HepG2 (cell line): Measurements from ENCODE around the gene DAZAP1. TPM values are rescaled to one million over a fixed set of nuclear protein-coding genes. Genes with fewer than 3 reads are reported as not detected.

Source experiments
- AFF4 ChIP-seq: sonication (generic); formaldehyde crosslinking; IDR thresholded peaks from 2 replicates; pipeline ENCODE4 v1.4.0; 2020; ENCODE audit warnings: missing genetic modification reagents
- BRF2 ChIP-seq: sonication (generic); formaldehyde crosslinking; IDR thresholded peaks from 2 replicates; pipeline ENCODE4 v1.8.1; 2022; ENCODE audit warnings: mild to moderate bottlenecking, missing genetic modification reagents
- GABPB1 ChIP-seq: IDR thresholded peaks from 2 replicates; pipeline ENCODE4 v1.6.1; 2016; ENCODE audit warnings: mild to moderate bottlenecking, missing genetic modification reagents, moderate library complexity, missing compliant biosample characterization
- HINFP ChIP-seq: sonication (generic); formaldehyde crosslinking; IDR thresholded peaks from 2 replicates; pipeline ENCODE4 v1.4.0; 2020; ENCODE audit warnings: low read depth, mild to moderate bottlenecking, missing genetic modification reagents
- PAX8 ChIP-seq: sonication (generic); formaldehyde crosslinking; IDR thresholded peaks from 2 replicates; pipeline ENCODE4 v1.8.0; 2022; ENCODE audit warnings: mild to moderate bottlenecking, missing genetic modification reagents, borderline replicate concordance
- SMAD3 ChIP-seq: sonication (generic); formaldehyde crosslinking; IDR thresholded peaks from 2 replicates; pipeline ENCODE4 v1.4.0; 2020; ENCODE audit warnings: missing genetic modification reagents
- TEAD3 ChIP-seq: optimal IDR thresholded peaks from 2 replicates; pipeline ENCODE3; 2016; ENCODE audit warnings: borderline replicate concordance
- ZFX ChIP-seq: sonication (generic); formaldehyde crosslinking; IDR thresholded peaks from 2 replicates; pipeline ENCODE4 v1.4.0; 2020; ENCODE audit warnings: mild to moderate bottlenecking, low read depth, missing genetic modification reagents, moderate library complexity
- ZNF180 ChIP-seq: sonication (generic); formaldehyde crosslinking; IDR thresholded peaks from 2 replicates; pipeline ENCODE4 v1.4.0; 2020; ENCODE audit warnings: low read depth, missing genetic modification reagents, borderline replicate concordance
- ZNF616 ChIP-seq: sonication (generic); formaldehyde crosslinking; IDR thresholded peaks from 2 replicates; pipeline ENCODE4 v1.5.0; 2020; ENCODE audit warnings: low read depth, mild to moderate bottlenecking, missing genetic modification reagents
- ZNF768 ChIP-seq: sonication (generic); formaldehyde crosslinking; IDR thresholded peaks from 2 replicates; pipeline ENCODE4 v1.4.0; 2020; ENCODE audit warnings: missing genetic modification reagents
- ZSCAN5A ChIP-seq: sonication (generic); formaldehyde crosslinking; IDR thresholded peaks from 2 replicates; pipeline ENCODE4 v1.8.0; 2022; ENCODE audit warnings: mild to moderate bottlenecking, missing genetic modification reagents, borderline replicate concordance
- polyA plus RNA-seq, 8 experiments: library from polyadenylated mRNA; depleted of rRNA in 3 of 8; stranded (reverse) in 7 of 8; unstranded in 1 of 8; fragments of >200 nt; fragmentation: Illumina TruSeq in 4 of 8; extraction: Trizol in 4 of 8; gene quantifications; 2 replicates each; pipeline versions ENCODE4 v1.2.1 to v1.2.3, GENCODE V29; 2011 to 2016; ENCODE audit warnings: low read depth in 4 of 8, missing spikeins in 1 of 8, mixed read lengths in 1 of 8; ENCODE audit not compliant: insufficient read depth in 1 of 8
- total RNA-seq, 5 experiments: library from RNA; depleted of rRNA; stranded (reverse); fragments of >200 nt; fragmentation: Illumina TruSeq; extraction: Trizol; gene quantifications; 2 replicates each; pipeline ENCODE4 v1.2.3, GENCODE V29; 2016; ENCODE audit warnings: low read depth in 1 of 5
- TF ChIP-seq, protein P1 (sequence below): sonication (generic); formaldehyde crosslinking; IDR thresholded peaks from 2 replicates; pipeline ENCODE4 v1.8.1; 2023; ENCODE audit warnings: mild to moderate bottlenecking, missing genetic modification reagents
- TF ChIP-seq, protein P2 (sequence below): sonication (generic); formaldehyde crosslinking; IDR thresholded peaks from 2 replicates; pipeline ENCODE4 v1.8.0; 2022; ENCODE audit warnings: mild to moderate bottlenecking, missing genetic modification reagents

The DAZAP1 gene
- total and polyA plus RNA-seq, 2 of the 13 experiments (the other 11 are each of a cell fraction or from before 2014, with no cell fraction given): 63.3 to 79.2 TPM

DNA sequence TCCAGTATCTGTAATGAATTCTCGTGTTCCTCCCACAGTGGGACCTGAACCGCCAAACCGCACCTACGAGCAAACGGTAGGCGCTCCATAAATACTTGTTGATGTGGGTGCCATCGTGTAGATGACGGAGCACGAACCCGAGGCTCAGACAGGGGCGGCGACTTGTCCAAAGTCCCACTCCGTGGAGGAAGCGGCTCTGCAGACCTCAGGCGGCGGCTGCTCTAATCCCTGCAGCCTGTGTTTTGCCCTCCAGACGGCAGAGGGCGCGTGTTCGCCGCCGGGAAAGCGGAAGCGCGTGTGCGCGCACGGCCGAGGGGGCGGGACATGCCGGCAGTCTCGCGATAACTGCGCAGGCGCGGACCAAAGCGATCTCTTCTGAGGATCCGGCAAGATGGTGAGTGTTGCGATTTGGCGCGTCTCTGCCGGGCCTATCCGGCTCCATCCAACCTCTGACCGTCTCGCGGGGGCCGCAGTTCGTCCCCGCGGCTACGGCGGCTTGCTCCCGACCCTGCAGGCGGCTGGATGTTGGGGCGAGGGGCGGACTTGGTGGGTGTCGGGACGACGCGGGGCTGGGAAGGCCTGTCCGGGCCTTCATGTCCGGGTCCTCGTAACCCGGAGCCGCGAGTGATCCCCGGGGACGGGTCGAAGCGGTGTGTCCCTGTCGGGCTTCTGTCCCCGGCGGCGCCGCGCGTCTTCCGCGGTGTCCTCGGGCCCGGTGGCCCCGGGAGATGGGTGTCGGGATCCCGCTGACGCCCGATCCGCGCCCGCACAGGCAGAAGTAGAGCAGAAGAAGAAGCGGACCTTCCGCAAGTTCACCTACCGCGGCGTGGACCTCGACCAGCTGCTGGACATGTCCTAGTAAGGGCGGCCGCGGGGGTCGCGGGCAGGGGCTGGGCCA is 30.9 kb downstream of the DAZAP1 start, which contains the start of gene RPS15 (continued):
- TF ChIP-seq ZSCAN5A (CRISPR knock-in tag) (peak; percentile 92), TEAD3 (CRISPR knock-in tag) (peak; percentile 88), AFF4 (CRISPR knock-in tag) (peak; percentile 84; the same call in 1 of the 2 replicates), ZFX (peak; percentile 100), ZNF180 (CRISPR knock-in tag) (peak; percentile 93; the same call in 1 of the 2 replicates), BRF2 (CRISPR knock-in tag) (peak; percentile 73; the same call in 1 of the 2 replicates), ZNF616 (CRISPR knock-in tag) (peak; percentile 62; the same call in 1 of the 2 replicates), SMAD3 (peak; percentile 82), GABPB1 (peak; percentile 99), ZNF768 (CRISPR knock-in tag) (peak; percentile 80), HINFP (CRISPR knock-in tag) (peak; percentile 97), PAX8 (CRISPR knock-in tag) (peak; percentile 84; the same call in 1 of the 2 replicates)
- TF ChIP-seq, protein P1, sequence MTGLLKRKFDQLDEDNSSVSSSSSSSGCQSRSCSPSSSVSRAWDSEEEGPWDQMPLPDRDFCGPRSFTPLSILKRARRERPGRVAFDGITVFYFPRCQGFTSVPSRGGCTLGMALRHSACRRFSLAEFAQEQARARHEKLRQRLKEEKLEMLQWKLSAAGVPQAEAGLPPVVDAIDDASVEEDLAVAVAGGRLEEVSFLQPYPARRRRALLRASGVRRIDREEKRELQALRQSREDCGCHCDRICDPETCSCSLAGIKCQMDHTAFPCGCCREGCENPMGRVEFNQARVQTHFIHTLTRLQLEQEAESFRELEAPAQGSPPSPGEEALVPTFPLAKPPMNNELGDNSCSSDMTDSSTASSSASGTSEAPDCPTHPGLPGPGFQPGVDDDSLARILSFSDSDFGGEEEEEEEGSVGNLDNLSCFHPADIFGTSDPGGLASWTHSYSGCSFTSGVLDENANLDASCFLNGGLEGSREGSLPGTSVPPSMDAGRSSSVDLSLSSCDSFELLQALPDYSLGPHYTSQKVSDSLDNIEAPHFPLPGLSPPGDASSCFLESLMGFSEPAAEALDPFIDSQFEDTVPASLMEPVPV (CRISPR knock-in tag): peak; percentile 65
- TF ChIP-seq, protein P2, sequence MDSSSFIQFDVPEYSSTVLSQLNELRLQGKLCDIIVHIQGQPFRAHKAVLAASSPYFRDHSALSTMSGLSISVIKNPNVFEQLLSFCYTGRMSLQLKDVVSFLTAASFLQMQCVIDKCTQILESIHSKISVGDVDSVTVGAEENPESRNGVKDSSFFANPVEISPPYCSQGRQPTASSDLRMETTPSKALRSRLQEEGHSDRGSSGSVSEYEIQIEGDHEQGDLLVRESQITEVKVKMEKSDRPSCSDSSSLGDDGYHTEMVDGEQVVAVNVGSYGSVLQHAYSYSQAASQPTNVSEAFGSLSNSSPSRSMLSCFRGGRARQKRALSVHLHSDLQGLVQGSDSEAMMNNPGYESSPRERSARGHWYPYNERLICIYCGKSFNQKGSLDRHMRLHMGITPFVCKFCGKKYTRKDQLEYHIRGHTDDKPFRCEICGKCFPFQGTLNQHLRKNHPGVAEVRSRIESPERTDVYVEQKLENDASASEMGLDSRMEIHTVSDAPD (CRISPR knock-in tag): no peak
